SK-N-SH (cell line): ENCODE measurements around the gene MTFMT. TPM values are rescaled to one million over a fixed set of nuclear protein-coding genes. Genes with fewer than 3 reads are reported as not detected.

Experiments used
- CTCF ChIA-PET: fragments of 300-600, 350-600 bp; formaldehyde crosslinking; extraction: SDS; loops from one replicate; lab custom pipeline; 2021; lab: Yijun Ruan, JAX
- POLR2A ChIA-PET: fragments of 350-600 bp; sonication (Branson Sonifier 250); formaldehyde crosslinking; extraction: SDS; loops from one replicate; lab custom pipeline; 2020; ENCODE audit warnings: antibody characterized with exemption, inconsistent platforms; lab: Yijun Ruan, JAX
- DNase-seq: peaks from one replicate; pipeline ENCODE4 v3.0.0; 2012
- H2AFZ ChIP-seq: fragments of 200-600 bp; sonication (generic); 2 replicates; pipeline ENCODE4 v1.8.1; 2016; ENCODE audit warnings: antibody characterized with exemption, mild to moderate bottlenecking, low read depth
- H3F3A ChIP-seq: fragments of 200-600 bp; sonication (generic); replicated peaks from 2 replicates; pipeline ENCODE3; 2016; ENCODE audit warnings: antibody characterized with exemption, mild to moderate bottlenecking; ENCODE audit not compliant: insufficient read depth
- H3K27ac ChIP-seq, 2 experiments: fragments of 200-500 bp in 1 of 2; fragments of 200-600 bp in 1 of 2; sonication (Bioruptor generic) in 1 of 2; sonication (generic), shearing (Covaris generic) in 1 of 2; 2 replicates each; pipeline versions ENCODE4 v1.5.1 to v1.6.1; 2014 to 2016; ENCODE audit warnings: low read depth in 2 of 2, inconsistent platforms in 1 of 2, low read length in 1 of 2, mild to moderate bottlenecking in 1 of 2, mixed read lengths in 1 of 2
- H3K27me3 ChIP-seq: fragments of 200-600 bp; sonication (generic), shearing (Covaris generic); 2 replicates; pipeline ENCODE4 v1.6.1; 2016; ENCODE audit warnings: mixed run types; ENCODE audit not compliant: insufficient read depth
- H3K36me3 ChIP-seq, 2 experiments: fragments of 200-500 bp in 1 of 2; fragments of 200-600 bp in 1 of 2; sonication (Bioruptor generic) in 1 of 2; sonication (generic) in 1 of 2; replicated peaks in 1 of 2; 2 replicates each; pipeline versions ENCODE3 to v1.5.1; 2014 to 2016; ENCODE audit warnings: low read length in 1 of 2, mild to moderate bottlenecking in 1 of 2; ENCODE audit not compliant: insufficient read depth in 2 of 2, control insufficient read depth in 1 of 2
- H3K4me1 ChIP-seq, 2 experiments: fragments of 200-500 bp in 1 of 2; fragments of 200-600 bp in 1 of 2; sonication (Bioruptor generic) in 1 of 2; sonication (generic), shearing (Covaris generic) in 1 of 2; 2 replicates each; pipeline versions ENCODE4 v1.5.1 to v1.6.1; 2014 to 2016; ENCODE audit warnings: low read depth in 1 of 2, low read length in 1 of 2, mixed run types in 1 of 2; ENCODE audit not compliant: insufficient read depth in 2 of 2, control insufficient read depth in 1 of 2
- H3K4me2 ChIP-seq: fragments of 200-600 bp; sonication (generic), shearing (Covaris generic); 2 replicates; pipeline ENCODE4 v1.6.1; 2017; ENCODE audit warnings: mixed run types
- H3K4me3 ChIP-seq, 2 experiments: fragments of 200-500 bp in 1 of 2; fragments of 200-600 bp in 1 of 2; sonication (Bioruptor generic) in 1 of 2; sonication (generic), shearing (Covaris generic) in 1 of 2; 2 replicates each; pipeline versions ENCODE4 v1.5.1 to v1.8.1; 2014 to 2016; ENCODE audit warnings: low read depth in 2 of 2, inconsistent platforms in 1 of 2, low read length in 1 of 2, mild to moderate bottlenecking in 1 of 2, mixed read lengths in 1 of 2, moderate library complexity in 1 of 2
- H3K79me2 ChIP-seq: fragments of 200-600 bp; sonication (generic); 2 replicates; pipeline ENCODE4 v1.8.1; 2017; ENCODE audit warnings: mild to moderate bottlenecking; ENCODE audit not compliant: insufficient read depth
- H3K9ac ChIP-seq: fragments of 200-600 bp; sonication (generic); 2 replicates; pipeline ENCODE4 v1.6.1; 2017; ENCODE audit warnings: mixed run types
- H3K9me2 ChIP-seq: fragments of 200-600 bp; sonication (generic); 2 replicates; pipeline ENCODE4 v1.6.1; 2017; ENCODE audit warnings: mixed run types
- H3K9me3 ChIP-seq: fragments of 200-600 bp; sonication (generic); 2 replicates; pipeline ENCODE4 v1.6.1; 2017; ENCODE audit warnings: mixed run types, mild to moderate bottlenecking, moderate library complexity
- H4K20me1 ChIP-seq: fragments of 200-600 bp; sonication (generic); 2 replicates; pipeline ENCODE4 v1.6.1; 2017; ENCODE audit warnings: mild to moderate bottlenecking, mixed run types; ENCODE audit not compliant: insufficient read depth
- CHD2 ChIP-seq: fragments of 150-350 bp; IDR thresholded peaks from 2 replicates; pipeline ENCODE4 v1.6.1; 2018; ENCODE audit warnings: low read length; ENCODE audit not compliant: partially characterized antibody
- ELF1 ChIP-seq: IDR thresholded peaks from 2 replicates; pipeline ENCODE4 v1.4.0; 2012
- EP300 ChIP-seq, 2 experiments: IDR thresholded peaks; 2 replicates each; pipeline versions ENCODE4 v1.4.0 to v1.6.1; 2012; ENCODE audit warnings: borderline replicate concordance in 1 of 2, low read depth in 1 of 2, low read length in 1 of 2
- FOSL2 ChIP-seq: IDR thresholded peaks from 2 replicates; pipeline ENCODE4 v1.4.0; 2012; ENCODE audit warnings: low read depth, mild to moderate bottlenecking, moderate library complexity, borderline replicate concordance
- FOXJ3 ChIP-seq: sonication (generic); formaldehyde crosslinking; IDR thresholded peaks from 2 replicates; pipeline ENCODE4 v1.5.1; 2020; ENCODE audit warnings: mild to moderate bottlenecking, missing genetic modification reagents
- FOXM1 ChIP-seq: IDR thresholded peaks from 2 replicates; pipeline ENCODE4 v1.4.0; 2012; ENCODE audit warnings: low read depth, mild to moderate bottlenecking
- GABPA ChIP-seq: IDR thresholded peaks from 2 replicates; pipeline ENCODE4 v1.4.0; 2012; ENCODE audit warnings: low read depth, mild to moderate bottlenecking
- JUND ChIP-seq: IDR thresholded peaks from 2 replicates; pipeline ENCODE4 v1.4.0; 2012
- MXI1 ChIP-seq: IDR thresholded peaks from 2 replicates; pipeline ENCODE4 v1.6.1; 2012; ENCODE audit warnings: mild to moderate bottlenecking, low read depth, low read length, improper control_type of control experiment
- NRF1 ChIP-seq: IDR thresholded peaks from 2 replicates; pipeline ENCODE4 v1.6.1; 2012; ENCODE audit warnings: low read depth, mild to moderate bottlenecking, low read length
- POLR2AphosphoS5 ChIP-seq: IDR thresholded peaks from 2 replicates; pipeline ENCODE4 v1.6.1; 2012; ENCODE audit warnings: low read depth, low read length
- RAD21 ChIP-seq: IDR thresholded peaks from 2 replicates; pipeline ENCODE4 v1.6.1; 2012; ENCODE audit warnings: mild to moderate bottlenecking, low read length
- RCOR1 ChIP-seq: fragments of 150-350 bp; IDR thresholded peaks from 2 replicates; pipeline ENCODE4 v1.6.1; 2017; ENCODE audit warnings: antibody characterized with exemption, low read length
- RFX5 ChIP-seq: IDR thresholded peaks from 2 replicates; pipeline ENCODE4 v1.6.1; 2012; ENCODE audit warnings: mild to moderate bottlenecking, improper control_type of control experiment, low read length
- SIN3A ChIP-seq: IDR thresholded peaks from 2 replicates; pipeline ENCODE4 v1.6.1; 2012; ENCODE audit warnings: low read depth, mild to moderate bottlenecking, low read length, moderate library complexity, borderline replicate concordance
- SMC3 ChIP-seq: IDR thresholded peaks from 2 replicates; pipeline ENCODE4 v1.6.1; 2012; ENCODE audit warnings: low read depth, low read length, improper control_type of control experiment
- TAF1 ChIP-seq: IDR thresholded peaks from 2 replicates; pipeline ENCODE4 v1.6.1; 2012; ENCODE audit warnings: low read depth, mild to moderate bottlenecking, low read length, moderate library complexity, borderline replicate concordance
- TEAD4 ChIP-seq: IDR thresholded peaks from 2 replicates; pipeline ENCODE4 v1.4.0; 2012; ENCODE audit warnings: mild to moderate bottlenecking, borderline replicate concordance; ENCODE audit not compliant: insufficient read depth
- USF1 ChIP-seq: IDR thresholded peaks from 2 replicates; pipeline ENCODE4 v1.4.0; 2012; ENCODE audit warnings: low read depth, borderline replicate concordance
- YY1 ChIP-seq: IDR thresholded peaks from 2 replicates; pipeline ENCODE4 v1.4.0; 2012; ENCODE audit warnings: low read depth, mild to moderate bottlenecking
- WGBS: methylation state at CpG from one replicate; pipeline ENCODE4 v1.1.6; 2017; ENCODE audit warnings: low lambda C conversion rate; 5-methylcytosine and 5-hydroxymethylcytosine counted together
- polyA plus RNA-seq, 3 experiments: library from polyadenylated mRNA; depleted of rRNA; stranded (reverse); fragments of >200 nt; gene quantifications; 2 replicates each; pipeline ENCODE4 v1.2.3, GENCODE V29; 2012
- TF ChIP-seq, protein P1 (sequence below): fragments of 200-600 bp; sonication (generic); IDR thresholded peaks from 2 replicates; pipeline ENCODE4 v1.6.1; 2017; ENCODE audit warnings: antibody characterized with exemption, mild to moderate bottlenecking, moderate library complexity

The MTFMT gene
- polyA plus RNA-seq, 1 of the 3 experiments (the other 2 are of a cell fraction), result 12.1 TPM

- Histone ChIP-seq H3K4me2 (no peak overlapping the region), H3K9me2 (no peaks in the 10 kb centered on the region), H3K4me3 (no peak overlapping the region), H3K4me1 (no peaks in the 10 kb centered on the region; a peak in 1 of 4 replicates), H3K9ac (no peak overlapping the region), H3K79me2 (no peaks in the 10 kb centered on the region), H3K27ac (no peak overlapping the region), H2AFZ (no peak overlapping the region), H3K36me3 (no peaks in the 10 kb centered on the region), H4K20me1 (no peaks in the 10 kb centered on the region), H3K27me3 (no peaks in the 10 kb centered on the region), H3F3A (no peaks in the 10 kb centered on the region), H3K9me3 (no peaks in the 10 kb centered on the region)
- ChIA-PET CTCF (interaction anchor here (1.0 to 2.7 kb wide), 10 partner anchors 9 to 236 kb away, joined by 4 to 21 read pairs (median 10); partner anchors contain the start of genes KBTBD13 and SLC51B), POLR2A (no interaction called here)
- TF ChIP-seq EP300 (IDR thresholded peaks at IDR 0.05; ENCODE audit: borderline replicate concordance in 1 of 2, low read depth in 1 of 2, low read length in 1 of 2), result no peak
- no peak for TF ChIP-seq RFX5
- no peak for TF ChIP-seq ELF1
- no peak for TF ChIP-seq RAD21
- no peak for TF ChIP-seq MXI1
- no peak for TF ChIP-seq NRF1
- no peak for TF ChIP-seq RCOR1
- no peak for DNase-seq
- 96% methylated on average over 11 of the region's 11 CpGs for WGBS
Measured at GRCh38 chr15:65034719-65035118, 5.3 kb upstream of the MTFMT start.

DNA sequence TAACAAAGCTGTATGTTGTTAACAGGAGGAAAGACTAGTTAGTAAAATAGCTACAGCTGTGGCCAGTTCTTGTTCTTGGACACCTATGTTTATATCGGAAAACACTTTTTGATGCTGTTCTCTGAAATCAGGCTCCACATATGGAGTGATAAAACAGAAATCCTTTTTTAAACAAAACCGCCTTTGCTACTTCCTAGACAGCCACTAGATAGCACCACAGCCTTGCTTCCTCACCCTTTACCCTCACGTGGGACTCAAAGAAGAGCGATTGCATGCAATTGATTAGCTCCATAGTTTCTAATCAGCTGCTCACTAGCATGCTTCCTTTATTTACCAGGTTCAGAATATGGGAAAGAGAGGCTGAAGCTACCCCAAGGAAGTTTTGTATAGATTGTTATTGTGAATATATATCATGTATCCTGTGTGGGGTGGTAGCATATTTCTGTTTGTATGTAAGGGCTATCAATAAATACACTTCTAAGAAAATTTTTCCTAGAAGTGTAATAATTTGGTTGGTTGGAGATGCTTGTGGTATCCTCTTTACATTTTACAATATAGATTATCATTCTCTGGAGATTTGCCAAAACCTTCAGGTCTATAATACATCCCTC, 4.3 kb upstream of the MTFMT start:
- 36% methylated on average over 4 of the region's 4 CpGs for WGBS
- Histone ChIP-seq H2AFZ (peak overlapping the region; percentile 61; the same call in 1 of the 2 replicates), H3K79me2 (peaks cover 7% of the 10 kb centered on the region), H3K27me3 (no peaks in the 10 kb centered on the region), H4K20me1 (no peaks in the 10 kb centered on the region), H3K9me3 (no peaks in the 10 kb centered on the region), H3K4me1 (peaks cover 0 to 1% of the 10 kb centered on the region in 2 experiments; a peak in 1 of 4 replicates), H3K27ac (no peak overlapping the region), H3F3A (no peaks in the 10 kb centered on the region), H3K9me2 (no peaks in the 10 kb centered on the region), H3K4me2 (no peak overlapping the region), H3K9ac (no peak overlapping the region), H3K4me3 (peak overlapping the region in 1 of 2 experiments; percentile 1; a peak in 1 of 4 replicates), H3K36me3 (no peaks in the 10 kb centered on the region)
- no peak for TF ChIP-seq GABPA
- no peak for TF ChIP-seq JUND
- TF ChIP-seq CHD2, result no peak
- TF ChIP-seq YY1, result no peak
- TF ChIP-seq, protein P1, sequence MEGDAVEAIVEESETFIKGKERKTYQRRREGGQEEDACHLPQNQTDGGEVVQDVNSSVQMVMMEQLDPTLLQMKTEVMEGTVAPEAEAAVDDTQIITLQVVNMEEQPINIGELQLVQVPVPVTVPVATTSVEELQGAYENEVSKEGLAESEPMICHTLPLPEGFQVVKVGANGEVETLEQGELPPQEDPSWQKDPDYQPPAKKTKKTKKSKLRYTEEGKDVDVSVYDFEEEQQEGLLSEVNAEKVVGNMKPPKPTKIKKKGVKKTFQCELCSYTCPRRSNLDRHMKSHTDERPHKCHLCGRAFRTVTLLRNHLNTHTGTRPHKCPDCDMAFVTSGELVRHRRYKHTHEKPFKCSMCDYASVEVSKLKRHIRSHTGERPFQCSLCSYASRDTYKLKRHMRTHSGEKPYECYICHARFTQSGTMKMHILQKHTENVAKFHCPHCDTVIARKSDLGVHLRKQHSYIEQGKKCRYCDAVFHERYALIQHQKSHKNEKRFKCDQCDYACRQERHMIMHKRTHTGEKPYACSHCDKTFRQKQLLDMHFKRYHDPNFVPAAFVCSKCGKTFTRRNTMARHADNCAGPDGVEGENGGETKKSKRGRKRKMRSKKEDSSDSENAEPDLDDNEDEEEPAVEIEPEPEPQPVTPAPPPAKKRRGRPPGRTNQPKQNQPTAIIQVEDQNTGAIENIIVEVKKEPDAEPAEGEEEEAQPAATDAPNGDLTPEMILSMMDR, result peak; percentile 59
- TF ChIP-seq FOXM1, result no peak
- TF ChIP-seq TEAD4, result no peak
- peak; percentile 82 for TF ChIP-seq RAD21
- TF ChIP-seq USF1, result peak; percentile 60; the same call in 1 of the 2 replicates
- TF ChIP-seq RCOR1, result no peak
- no peak for TF ChIP-seq SIN3A
- no peak for TF ChIP-seq TAF1
- no peak for TF ChIP-seq NRF1
- peak; percentile 60 for TF ChIP-seq SMC3
- no peak for TF ChIP-seq FOSL2
- no peak for TF ChIP-seq FOXJ3 (CRISPR knock-in tag)
- TF ChIP-seq MXI1, result 0 out of 2 replicates have a peak, but pooled peaks have one; percentile 38
- TF ChIP-seq POLR2AphosphoS5, result no peak
- ChIA-PET POLR2A (no interaction called here), CTCF (interaction anchor here (0.6 to 2.7 kb wide), 28 partner anchors 9 to 345 kb away, joined by 3 to 21 read pairs (median 5); partner anchors contain the start of genes CLPX, KBTBD13 and SLC51B)
- peak; percentile 47 for DNase-seq
